Uterus (tissue), 4 donors: ENCODE measurements around the gene ZNF598. TPM values are rescaled to one million over a fixed set of nuclear protein-coding genes. Genes with fewer than 3 reads are reported as not detected.

Experiments
- DNase-seq, 2 donors: peaks; one replicate each; pipeline ENCODE4 v3.0.0-alpha.2; 2019 to 2020
- H3K27ac ChIP-seq, 2 donors: fragments of 200-600 bp; sonication (generic); 1 replicate in 1 of 2; 2 replicates in 1 of 2; pipeline ENCODE4 v1.5.1; 2016 to 2018
- H3K27me3 ChIP-seq, 2 donors: fragments of 200-600 bp; sonication (generic); one replicate each; pipeline ENCODE4 v1.5.1; 2018 to 2019; ENCODE audit warnings: control low read depth in 1 of 2
- H3K36me3 ChIP-seq, 2 donors: fragments of 200-600 bp; sonication (generic); one replicate each; pipeline ENCODE4 v1.5.1; 2019; ENCODE audit warnings: control low read depth in 1 of 2
- H3K4me1 ChIP-seq, 2 donors: fragments of 200-600 bp; sonication (generic); one replicate each; pipeline ENCODE4 v1.5.1; 2018 to 2019; ENCODE audit warnings: control low read depth in 1 of 2
- H3K4me3 ChIP-seq, 2 donors: fragments of 200-600 bp; sonication (generic); 1 replicate in 1 of 2; 2 replicates in 1 of 2; pipeline ENCODE4 v1.5.1; 2018 to 2019; ENCODE audit warnings: mild to moderate bottlenecking in 1 of 2
- H3K9me3 ChIP-seq, 2 donors: fragments of 200-600 bp; sonication (generic); one replicate each; pipeline ENCODE4 v1.5.1; 2019; ENCODE audit warnings: control low read depth in 1 of 2
- CTCF ChIP-seq, 4 experiments: fragments of 200-600 bp in 2 of 4; fragments of 450-650 bp in 2 of 4; sonication (generic) in 2 of 4; IDR thresholded peaks; one replicate each; pipeline ENCODE4 v1.5.1; 2016 to 2019; ENCODE audit warnings: antibody characterized with exemption in 4 of 4, mild to moderate bottlenecking in 2 of 4, moderate library complexity in 1 of 4
- POLR2A ChIP-seq, 2 donors: fragments of 450-650 bp; IDR thresholded peaks; one replicate each; pipeline ENCODE4 v1.6.1; 2016; ENCODE audit warnings: antibody characterized with exemption in 2 of 2, mild to moderate bottlenecking in 1 of 2, moderate library complexity in 1 of 2
- intact Hi-C: fragments of 100-400 bp; cut with DNase I; formaldehyde crosslinking; loops from one replicate; pipeline ENCODE4 v1.15.1; 2023; ENCODE audit warnings: low total_unique reads
- total RNA-seq, 4 donors: library from RNA; depleted of rRNA in 3 of 4; stranded (reverse); fragments of >200 nt in 3 of 4; gene quantifications; one replicate each; pipeline versions ENCODE4 v1.1.0 to v1.2.4, GENCODE V29; 2014 to 2023
- donor health status: DM: yes; HTN: yes; CAD: no.

ZNF598 gene
- total RNA-seq, 4 donors from 2014 or later = 16.9 to 50.0 (median 34.6) TPM

DNA sequence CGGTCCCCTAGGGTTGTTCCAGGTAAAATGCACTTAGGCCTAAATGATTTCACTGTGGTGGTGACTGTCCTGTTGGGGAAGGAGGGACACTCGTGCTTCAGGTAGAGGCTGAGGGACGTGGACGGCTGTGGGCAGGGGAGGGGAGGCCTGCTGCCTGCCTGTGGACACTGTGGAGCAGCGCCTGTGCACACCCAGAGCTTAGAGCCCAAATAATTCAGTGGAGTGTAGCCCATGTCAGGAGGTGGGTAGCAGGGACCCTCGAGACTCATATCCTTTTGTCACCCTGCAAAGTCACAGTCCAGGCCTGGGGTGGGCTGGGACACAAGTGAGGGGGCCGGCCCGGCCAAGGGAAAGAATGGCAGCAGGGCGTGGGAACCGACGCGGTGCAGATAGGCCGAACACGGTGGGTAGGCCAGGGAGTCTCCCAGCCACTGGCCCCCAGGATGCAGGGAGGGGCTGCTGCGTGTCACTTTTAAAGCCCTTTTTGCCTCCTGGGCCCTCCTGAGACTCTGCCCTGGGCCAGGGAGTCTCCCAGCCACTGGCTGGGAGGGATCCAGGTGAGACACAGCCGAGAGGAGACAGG, 16.3 kb upstream of the ZNF598 start:
- Histone ChIP-seq H3K9me3 (no peaks in the 10 kb centered on the region), H3K27ac (peak overlapping the region; percentile 62 to 79), H3K27me3 (no peaks in the 10 kb centered on the region), H3K36me3 (no peaks in the 10 kb centered on the region), H3K4me1 (peaks cover 0 to 6% of the 10 kb centered on the region in 2 donors), H3K4me3 (peak overlapping the region; percentile 20 to 25)
- no peak for DNase-seq
- no peak for TF ChIP-seq CTCF (IDR thresholded peaks at IDR 0.05)
- intact Hi-C loops = no loop called here

- TF ChIP-seq POLR2A (IDR thresholded peaks at IDR 0.05) = no peak
- H3K9me3 ChIP-seq = no peaks in the 10 kb centered on the region
Measured at GRCh38 chr16:2025251-2025650, 15.6 kb upstream of the ZNF598 start.

DNA sequence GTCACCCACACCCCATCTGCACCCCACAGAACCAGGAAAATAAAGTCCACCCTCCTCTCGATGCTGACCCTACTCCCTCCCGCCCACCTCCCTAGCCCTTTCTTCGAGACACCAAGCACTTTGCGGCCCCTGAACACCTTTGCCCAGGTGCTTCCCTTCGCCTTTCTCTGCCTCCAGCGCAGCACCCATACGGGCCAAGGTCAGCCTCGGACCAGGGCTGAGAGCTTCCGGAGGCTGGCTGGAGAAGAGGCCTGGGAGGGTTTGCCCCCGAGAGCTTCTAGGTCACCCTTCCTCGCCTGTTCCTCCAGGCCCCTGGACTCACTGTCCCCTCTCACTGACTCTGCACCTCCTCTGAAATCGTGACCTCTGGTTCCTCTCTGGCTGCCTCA, 14.4 kb upstream of the ZNF598 start:
- intact Hi-C loops = loop anchor here (5.0 kb wide), 1 partner anchor 118 kb away; no protein-coding TSS in a partner anchor
- DNase-seq = no peak
- no peak for TF ChIP-seq POLR2A (IDR thresholded peaks at IDR 0.05)
- no peak for TF ChIP-seq CTCF (IDR thresholded peaks at IDR 0.05)
- H3K27me3 ChIP-seq = peaks cover 0 to 9% of the 10 kb centered on the region in 2 donors
- H3K4me1 ChIP-seq = peaks cover 0 to 18% of the 10 kb centered on the region in 2 donors
- peak overlapping the region; percentile 58 to 67 for H3K27ac ChIP-seq
- no peak overlapping the region for H3K4me3 ChIP-seq
- no peaks in the 10 kb centered on the region for H3K36me3 ChIP-seq
- H3K9me3 ChIP-seq = no peaks in the 10 kb centered on the region

More at GRCh38 chr16:2025251-2025650, 15.6 kb upstream of the ZNF598 start:
- Histone ChIP-seq H3K4me1 (peaks cover 0 to 11% of the 10 kb centered on the region in 2 donors), H3K27me3 (peaks cover 0 to 5% of the 10 kb centered on the region in 2 donors), H3K4me3 (no peak overlapping the region), H3K36me3 (no peaks in the 10 kb centered on the region), H3K27ac (no peak overlapping the region)
- no peak for DNase-seq
- intact Hi-C loops = no loop called here

GRCh38 chr16:2023092-2024031, 13.7 kb upstream of the ZNF598 start:
- H3K9me3 ChIP-seq = no peaks in the 10 kb centered on the region
- no peaks in the 10 kb centered on the region for H3K36me3 ChIP-seq
- H3K27me3 ChIP-seq = peaks cover 0 to 9% of the 10 kb centered on the region in 2 donors
- intact Hi-C loops = loop anchor here (5.0 kb wide), 1 partner anchor 119 kb away; no protein-coding TSS in a partner anchor
- peak; percentile 90 to 96 for DNase-seq
- H3K27ac ChIP-seq = peak overlapping the region; percentile 58 to 67
- TF ChIP-seq POLR2A (IDR thresholded peaks at IDR 0.05) = peak; percentile 53 to 62
- TF ChIP-seq CTCF (IDR thresholded peaks at IDR 0.05) = peak; percentile 99 to 100 (median 99)
- peak overlapping the region; percentile 12 to 23 for H3K4me3 ChIP-seq
- H3K4me1 ChIP-seq = peaks cover 0 to 18% of the 10 kb centered on the region in 2 donors

DNA sequence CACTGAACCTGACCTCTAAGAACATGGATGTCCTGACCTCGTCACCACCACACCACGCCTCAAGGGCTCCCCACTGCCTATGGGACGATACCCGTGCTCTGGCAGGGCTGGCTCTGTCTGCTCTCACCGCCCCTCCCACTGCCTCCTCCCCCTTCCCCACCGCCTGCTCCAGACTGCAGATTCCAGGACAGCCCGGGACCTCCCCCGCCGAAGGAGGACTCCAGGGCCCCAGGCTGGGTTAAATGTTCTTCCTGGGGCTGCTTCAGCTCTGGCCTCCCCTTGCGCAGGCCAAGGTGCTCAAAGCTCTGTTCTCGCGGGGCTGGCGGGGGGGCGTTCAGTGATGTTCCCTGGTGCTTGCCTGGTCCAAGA, 13.1 kb upstream of the ZNF598 start:
- Histone ChIP-seq H3K4me1 (peaks cover 0 to 18% of the 10 kb centered on the region in 2 donors), H3K9me3 (no peaks in the 10 kb centered on the region), H3K27ac (peak overlapping the region in 1 of 2 donors; percentile 67), H3K36me3 (no peaks in the 10 kb centered on the region), H3K4me3 (peak overlapping the region in 1 of 2 donors; percentile 12), H3K27me3 (peaks cover 0 to 9% of the 10 kb centered on the region in 2 donors)
- peak in 1 of 2 donors; percentile 60 for DNase-seq
- intact Hi-C loops = loop anchor here (5.0 kb wide), 1 partner anchor 120 kb away; no protein-coding TSS in a partner anchor
- TF ChIP-seq POLR2A (IDR thresholded peaks at IDR 0.05) (no peak), CTCF (IDR thresholded peaks at IDR 0.05) (no peak)
